ENCODE results near the gene GRK5.
A peak's percentile ranks its signal among the peaks of the same experiment; 100 is the strongest.
"Not testable (repeated sequence)": the region's sequence is repeated elsewhere in the genome, so short reads cannot be mapped to it uniquely, and the experiment has no call there.

GRK5 gene

DNA sequence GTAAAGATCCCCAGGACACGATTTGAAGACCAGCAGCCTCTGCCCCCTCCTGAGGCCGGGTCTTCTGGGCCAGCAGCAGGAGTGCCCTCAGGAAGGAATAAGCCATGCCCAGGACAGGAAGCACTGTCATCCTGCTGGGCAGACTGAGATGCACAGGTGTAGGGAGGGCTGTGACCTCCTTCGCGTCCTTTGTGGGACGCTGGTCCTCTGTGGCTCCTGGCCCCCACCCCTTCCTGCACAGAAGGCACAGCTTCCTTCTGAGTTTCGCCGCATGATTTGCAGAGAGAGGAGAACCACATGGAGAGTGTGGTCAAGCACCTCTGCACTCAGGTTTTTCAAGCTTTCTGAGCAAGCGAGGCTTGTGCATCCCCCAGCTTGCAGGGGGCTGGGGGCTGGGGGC is 222.4 kb downstream of the GRK5 start:
- DNase-seq: no peak

DNA sequence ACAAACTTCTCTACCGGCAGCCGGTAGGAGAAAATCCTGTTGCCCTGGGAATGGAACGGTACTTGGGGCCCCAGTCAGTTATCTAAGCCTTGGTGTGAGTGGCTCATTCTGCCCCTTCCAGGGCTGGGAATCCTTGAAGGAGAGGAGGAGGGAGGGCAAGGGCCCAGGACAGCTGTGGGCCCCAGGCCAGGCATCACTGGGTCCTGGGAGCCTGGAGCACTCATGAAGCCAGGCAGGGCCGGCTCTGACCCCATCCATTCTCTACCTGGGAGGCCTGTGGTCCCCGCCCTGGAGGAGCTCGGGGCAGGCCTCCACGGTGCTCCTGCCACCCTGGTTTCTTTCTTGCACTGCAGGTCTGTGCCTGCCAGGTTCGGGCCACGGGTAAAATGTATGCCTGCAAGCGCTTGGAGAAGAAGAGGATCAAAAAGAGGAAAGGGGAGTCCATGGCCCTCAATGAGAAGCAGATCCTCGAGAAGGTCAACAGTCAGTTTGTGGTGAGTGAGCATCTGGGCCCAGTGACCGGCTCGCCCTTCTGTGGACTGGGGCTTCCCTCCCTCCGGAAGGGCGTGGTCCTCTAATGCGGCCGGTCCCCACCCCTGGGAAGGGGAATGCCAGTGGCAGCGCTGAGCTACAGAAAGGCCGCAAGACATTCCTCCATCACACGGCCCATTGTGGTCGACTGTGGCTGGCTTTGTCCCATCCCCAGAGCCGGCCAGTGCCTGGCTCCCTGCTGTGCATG is 223.8 kb downstream of the GRK5 start:
- no peak for DNase-seq

DNA sequence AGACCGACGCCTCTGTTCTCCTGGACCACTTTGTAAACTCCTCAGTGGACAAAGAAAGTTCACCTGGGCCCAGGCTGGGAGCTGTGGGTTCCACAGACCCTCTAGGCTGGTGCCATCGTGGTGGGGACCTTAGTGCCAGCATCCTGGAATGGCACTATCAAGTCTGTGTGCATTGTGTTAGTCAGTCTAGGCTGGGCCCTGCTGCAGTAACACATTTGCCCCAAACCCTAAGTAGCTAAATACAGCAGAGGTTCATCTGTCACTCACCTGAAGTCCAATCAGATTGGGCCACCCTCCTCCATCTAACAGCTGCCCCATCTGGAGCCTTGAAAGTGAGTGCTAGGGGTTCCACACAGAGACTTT is 224.4 kb downstream of the GRK5 start:
- no peak for DNase-seq

DNA sequence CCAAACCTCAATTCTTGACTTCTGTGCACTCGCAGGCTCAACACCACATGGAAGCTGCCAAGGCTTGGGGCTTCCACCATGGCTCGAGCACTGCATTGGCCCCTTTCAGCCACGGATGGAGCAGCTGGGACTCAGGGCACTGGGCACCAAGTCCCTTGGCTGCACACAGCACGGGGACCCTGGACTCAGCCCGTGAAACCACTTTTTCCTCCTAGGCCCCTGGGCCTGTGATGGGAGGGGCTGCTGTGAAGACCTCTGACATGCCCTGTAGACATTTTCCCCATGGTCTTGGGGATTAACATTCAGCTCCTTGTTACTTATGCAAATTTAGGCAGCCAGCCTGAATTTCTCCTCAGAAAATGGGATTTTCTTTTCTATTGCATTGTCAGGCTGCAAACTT is 227.6 kb downstream of the GRK5 start:
- DNase-seq: not testable (repeated sequence)

DNA sequence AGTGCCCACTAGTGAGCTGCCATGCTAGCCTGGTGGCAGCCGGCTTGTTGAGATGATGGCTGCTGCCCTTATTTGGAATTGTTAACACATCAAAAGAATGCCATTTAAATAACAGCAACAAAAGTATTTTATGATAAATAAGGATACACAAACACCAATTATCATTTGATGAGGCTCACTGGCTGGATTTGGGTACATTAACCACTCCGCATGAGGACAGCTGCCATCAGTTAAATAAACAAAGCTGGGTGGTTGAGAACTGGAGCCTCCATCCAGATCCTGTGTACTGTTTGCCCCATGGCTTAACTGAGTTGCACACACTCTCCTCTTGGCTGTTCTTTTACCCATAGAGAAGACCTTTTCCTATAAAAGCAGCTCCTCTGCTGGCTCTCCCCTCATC is 231.3 kb downstream of the GRK5 start:
- no peak for DNase-seq

DNA sequence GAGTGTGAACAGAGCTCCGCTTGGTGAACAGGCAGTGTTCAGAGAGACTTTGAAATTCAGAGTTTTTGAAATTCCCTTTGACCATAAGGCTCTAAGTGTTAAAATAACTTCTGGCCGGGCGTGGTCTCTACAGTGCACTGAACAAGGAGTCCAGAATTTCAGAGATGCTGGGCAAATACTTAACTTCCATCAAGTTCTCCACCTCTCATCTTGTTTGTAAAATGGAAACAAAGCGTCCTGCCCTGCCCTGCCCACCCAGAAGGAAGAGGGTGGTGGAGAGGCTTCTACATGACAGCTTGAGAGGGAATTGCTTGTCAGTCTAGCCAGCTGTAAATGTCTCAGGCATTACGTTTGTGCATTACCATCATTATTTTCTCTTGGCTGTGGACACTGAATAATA is 232.6 kb downstream of the GRK5 start:
- DNase-seq: no peak

DNA sequence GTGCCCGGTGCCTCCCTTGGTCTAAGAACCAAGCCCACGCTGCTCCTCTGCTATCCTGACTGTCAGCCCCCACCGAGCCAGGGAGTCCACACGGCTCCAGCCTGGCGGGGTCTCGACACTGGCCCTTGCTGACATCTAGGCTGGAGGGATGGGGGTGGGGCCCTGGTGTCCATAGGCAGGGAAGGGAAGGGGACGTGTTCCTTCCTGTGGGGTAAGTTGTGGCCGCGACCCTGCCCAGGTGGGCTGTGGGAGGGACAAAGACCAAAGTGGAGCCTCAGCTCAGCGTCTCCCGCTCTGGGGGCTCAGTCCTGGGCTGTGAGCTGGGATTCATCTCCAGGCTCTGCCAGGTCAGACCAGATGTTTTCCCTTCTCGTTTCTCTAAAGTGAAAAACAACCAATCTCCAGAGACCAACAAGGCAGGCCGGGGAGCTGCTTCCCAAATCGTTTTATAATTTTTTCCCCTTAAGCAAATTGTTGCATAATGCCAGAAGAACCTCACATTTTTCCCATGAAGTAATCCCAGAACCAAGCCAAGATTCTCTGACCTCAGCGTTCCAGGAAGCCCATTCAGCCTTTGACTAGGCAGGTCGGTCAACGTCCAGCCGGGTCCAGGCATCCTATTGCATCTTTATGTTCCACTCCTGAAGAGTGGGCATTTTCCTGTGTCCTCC is 233.9 kb downstream of the GRK5 start:
- no peak for DNase-seq

DNA sequence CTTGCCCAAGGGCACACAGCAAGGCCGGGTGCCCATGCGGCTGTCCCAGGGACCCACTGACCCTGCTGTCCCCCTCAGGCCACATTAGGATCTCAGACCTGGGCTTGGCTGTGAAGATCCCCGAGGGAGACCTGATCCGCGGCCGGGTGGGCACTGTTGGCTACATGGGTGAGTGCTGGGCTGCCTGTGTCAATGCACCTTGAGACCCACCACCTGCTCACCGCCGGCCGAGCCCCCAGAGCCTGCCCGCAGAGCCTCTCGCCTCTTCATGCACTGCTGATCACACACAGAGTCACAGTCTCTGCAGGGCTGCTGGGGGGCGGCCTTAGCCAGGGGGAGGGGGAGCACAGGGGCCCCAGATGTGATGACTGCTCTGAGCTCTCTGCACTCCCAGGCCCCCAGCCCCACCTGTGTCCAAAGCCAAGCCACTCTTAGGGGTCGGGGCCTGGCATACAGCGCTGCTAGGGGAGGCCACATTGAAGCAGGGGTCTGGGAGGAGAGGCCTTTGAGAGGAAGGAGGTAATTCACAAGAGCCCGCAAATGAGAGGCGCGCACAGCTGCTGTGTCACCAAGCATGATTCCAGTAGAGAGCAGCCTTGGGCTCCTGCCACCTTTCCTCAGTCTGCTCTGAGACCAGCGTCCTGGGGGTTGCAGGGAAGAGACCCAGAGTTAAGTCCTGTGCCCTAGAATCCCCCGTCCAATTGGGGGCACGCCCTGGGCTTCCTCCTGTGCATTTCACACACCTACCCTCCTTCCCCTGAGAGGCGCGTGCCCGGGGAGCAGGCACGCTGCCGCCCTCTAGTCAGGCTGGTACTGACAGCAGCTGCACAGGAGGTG is 234.8 kb downstream of the GRK5 start:
- DNase-seq: no peak

DNA sequence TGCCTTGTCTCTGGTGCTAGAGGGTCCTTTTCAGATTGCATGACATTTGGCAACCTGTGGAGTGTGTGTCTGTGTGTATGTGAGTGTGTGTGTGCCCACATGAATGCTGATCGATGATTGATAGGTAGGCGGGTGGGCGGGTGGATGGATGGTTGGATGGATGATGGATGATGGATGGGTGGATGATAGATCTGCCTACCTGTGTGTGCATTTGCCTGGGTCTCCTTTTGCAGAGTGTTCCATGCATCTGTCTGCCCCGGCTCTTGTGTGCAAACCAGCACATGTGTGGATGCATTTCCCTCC is 235.3 kb downstream of the GRK5 start:
- no peak for DNase-seq

DNA sequence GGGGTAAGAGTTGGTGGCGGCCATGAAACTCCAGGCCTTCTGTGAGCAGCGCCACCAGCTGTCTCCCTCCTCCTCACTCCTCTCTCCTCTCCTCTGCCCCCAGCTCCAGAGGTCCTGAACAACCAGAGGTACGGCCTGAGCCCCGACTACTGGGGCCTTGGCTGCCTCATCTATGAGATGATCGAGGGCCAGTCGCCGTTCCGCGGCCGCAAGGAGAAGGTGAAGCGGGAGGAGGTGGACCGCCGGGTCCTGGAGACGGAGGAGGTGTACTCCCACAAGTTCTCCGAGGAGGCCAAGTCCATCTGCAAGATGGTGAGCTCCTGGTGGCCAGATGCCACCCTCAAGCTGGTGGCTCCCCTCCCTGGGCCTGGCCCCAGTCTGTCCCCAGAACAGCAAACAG is 236.1 kb downstream of the GRK5 start:
- DNase-seq: no peak

DNA sequence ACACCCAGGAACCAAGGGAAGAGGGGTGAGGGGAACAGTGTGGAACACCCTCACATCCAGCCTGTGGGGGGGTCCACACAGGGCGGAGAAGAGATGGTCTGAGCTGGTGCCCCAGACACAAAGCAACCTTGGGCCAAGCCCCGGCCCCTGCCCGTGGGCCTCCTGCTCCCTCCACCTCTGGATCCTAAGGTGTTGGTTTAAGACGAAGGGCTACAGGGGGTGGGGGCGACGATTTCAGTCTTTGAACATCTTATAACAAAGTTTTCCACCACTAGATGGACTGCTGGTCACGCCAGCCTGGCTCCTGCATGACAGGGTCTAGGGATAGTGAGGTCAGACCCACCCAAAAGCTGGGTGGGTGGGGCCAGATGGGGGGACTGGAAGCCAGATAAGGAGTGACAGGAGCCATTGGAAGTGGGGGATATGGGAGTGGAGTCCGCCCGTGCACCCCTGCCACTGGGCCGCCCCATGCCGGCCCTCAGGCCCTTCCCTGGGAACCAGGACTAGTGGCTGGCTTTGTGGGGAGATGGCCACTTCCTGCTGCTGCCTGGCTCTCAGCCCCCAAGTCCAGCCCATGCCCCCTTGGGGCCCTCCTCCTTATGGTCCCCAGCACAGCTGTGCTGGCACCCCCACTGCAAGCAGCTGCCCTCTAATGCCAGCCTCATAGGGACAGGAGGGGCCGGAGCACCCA is 236.7 kb downstream of the GRK5 start:
- no peak for DNase-seq

DNA sequence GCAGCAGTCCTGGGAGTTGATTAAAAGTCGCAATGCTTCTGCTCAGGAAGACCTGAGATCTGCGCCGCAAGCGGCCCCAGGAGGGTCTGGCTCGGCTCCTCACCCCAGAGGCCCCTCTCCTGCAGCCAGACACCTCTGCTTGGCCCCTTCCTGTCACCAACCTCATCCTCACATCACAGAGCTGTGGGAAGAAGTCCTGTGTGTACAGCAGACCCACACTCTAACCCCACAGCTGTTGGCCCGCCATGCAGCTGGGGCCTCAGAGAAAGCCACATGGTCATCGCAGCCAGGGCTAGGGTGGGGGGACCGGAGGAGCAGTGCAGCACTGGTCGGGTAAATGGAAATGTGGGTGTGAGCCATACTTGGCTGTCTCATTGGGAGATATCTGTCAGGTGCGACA is 237.5 kb downstream of the GRK5 start:
- no peak for DNase-seq

DNA sequence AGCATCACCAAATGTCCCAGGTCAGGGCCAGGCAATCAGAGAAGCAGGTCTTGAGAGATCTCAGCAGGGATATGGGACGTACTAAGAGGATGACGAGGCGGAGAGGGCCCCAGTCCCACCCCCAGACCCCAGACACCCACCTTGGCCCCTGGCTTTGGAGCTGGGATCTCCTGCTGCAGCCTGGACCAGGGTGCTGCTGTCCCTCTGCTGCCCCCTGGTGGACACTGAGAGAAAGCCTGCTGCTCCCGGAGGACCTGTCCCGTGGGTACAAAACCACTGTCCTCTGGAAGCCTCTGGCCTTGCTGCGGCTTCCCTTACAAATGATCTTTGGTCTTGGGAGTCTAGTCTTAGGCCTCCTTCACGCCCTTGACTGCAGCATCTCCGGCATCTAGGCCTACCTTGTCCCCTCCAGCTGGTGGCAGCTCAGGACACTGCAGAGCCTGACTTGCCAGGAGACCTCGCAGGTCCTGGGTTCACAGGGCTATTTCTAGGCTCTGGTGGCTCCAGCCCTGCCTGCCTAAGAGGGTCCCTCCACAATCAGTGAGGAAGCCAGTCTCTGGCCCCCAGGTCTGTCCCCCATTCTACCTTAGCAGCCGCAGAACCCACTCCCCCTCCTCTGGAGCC is 238.1 kb downstream of the GRK5 start:
- DNase-seq: peak; percentile 34

DNA sequence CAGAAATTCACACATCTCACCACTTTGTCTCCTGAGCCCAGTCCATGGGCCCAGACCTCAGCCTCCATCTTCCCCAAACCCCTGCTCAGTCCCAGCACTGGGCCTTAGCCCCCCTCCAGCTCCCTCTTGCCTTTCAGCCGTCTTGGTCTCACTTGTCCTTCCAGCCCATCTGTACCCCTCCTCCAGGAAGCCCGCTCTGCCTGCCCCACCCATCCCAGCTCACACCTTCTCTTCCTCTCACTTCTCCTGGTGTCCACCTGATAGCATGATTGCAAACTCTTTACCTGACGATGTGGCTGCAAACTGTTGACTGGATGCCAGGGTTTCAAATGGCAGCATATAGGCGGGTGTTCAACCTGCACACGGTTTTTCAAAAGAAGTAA is 238.6 kb downstream of the GRK5 start:
- no peak for DNase-seq

DNA sequence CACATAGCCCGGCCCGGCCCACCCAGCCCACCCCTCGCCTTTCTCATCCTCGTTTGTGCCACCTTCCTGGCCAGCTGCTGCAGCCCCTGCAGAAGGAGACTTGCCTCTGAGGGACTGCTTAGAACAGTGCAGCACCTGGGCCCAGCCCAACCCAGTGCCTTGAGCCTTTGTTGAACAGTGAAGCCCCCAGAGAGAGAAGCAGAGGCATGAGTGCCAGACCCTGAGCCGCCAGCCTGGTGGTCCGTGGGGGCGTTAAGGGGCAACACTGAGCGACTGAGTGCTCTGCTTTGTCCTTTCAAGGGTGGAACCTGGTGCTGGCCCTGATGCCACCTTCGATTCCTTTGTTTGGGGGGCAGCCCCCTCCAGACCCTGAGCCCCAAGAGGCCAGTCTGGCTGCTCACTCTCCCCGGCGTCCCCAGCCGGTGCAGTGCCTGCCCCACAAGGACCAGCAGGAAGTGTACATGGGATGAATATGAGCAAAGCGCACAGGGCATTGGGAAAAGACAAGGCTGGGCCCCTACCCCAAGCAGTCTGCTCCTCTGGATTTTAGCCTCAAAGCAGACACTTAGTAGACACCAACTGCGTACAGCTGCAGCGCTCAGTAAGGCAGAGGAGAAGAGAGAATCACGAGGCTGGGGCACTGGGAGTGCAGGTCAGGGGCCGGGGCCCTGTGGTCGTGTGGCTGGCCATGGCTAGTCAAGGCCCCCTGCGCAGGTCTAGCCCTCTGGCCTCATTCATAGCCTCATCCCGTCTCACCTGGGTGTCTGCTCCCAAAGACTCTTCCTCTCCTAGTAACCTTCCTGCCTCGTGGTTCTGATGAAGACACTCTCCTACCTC is 239.3 kb downstream of the GRK5 start:
- no peak for DNase-seq

DNA sequence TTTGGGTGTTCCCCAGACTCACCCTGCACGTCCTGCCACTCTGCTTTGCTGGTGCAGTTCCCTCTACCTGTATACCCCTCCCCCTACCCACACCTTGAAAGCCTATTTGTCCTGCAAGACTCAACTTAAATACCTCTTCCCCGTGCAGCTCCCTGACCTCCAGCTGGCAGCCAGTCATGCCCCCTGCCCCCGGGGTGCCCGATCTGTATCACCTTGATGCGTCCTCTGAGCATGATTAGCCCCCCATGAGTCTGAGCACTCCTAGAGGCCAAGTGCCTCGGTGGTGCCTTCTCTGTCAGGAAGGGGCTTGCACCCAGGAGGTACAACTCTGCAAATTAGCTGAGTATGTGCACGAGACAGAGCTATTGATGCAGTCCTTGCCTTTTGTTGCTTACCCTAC is 240.1 kb downstream of the GRK5 start:
- DNase-seq: no peak

DNA sequence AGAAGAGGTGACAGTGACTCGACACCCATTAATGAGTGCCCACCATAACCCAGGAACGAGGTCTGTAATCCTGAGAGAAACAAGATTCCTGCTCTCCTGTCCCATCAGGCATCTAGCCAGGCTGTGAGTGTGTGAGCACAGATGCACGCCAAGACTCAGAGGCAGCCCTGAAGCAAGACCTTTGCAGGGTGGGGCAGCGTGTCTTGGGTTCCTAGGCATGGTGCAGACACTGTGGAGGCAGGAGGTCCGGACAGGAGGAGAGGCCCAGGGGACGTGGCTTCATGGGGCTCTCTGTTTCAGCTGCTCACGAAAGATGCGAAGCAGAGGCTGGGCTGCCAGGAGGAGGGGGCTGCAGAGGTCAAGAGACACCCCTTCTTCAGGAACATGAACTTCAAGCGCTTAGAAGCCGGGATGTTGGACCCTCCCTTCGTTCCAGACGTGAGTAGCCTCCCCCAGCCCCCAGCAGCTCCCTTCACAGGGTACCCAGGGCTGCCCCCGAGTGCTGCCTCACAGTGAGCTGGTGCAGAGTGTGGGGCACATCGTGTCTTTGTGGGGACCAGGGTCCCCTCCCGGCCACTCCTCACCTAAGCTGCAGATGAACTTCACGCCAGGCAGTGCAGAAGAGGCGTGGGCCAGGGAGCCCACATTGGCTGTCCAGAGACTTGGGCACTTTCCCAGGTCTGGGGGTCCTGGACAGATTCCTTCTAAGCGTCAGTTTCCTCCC is 240.6 kb downstream of the GRK5 start:
- no peak for DNase-seq

DNA sequence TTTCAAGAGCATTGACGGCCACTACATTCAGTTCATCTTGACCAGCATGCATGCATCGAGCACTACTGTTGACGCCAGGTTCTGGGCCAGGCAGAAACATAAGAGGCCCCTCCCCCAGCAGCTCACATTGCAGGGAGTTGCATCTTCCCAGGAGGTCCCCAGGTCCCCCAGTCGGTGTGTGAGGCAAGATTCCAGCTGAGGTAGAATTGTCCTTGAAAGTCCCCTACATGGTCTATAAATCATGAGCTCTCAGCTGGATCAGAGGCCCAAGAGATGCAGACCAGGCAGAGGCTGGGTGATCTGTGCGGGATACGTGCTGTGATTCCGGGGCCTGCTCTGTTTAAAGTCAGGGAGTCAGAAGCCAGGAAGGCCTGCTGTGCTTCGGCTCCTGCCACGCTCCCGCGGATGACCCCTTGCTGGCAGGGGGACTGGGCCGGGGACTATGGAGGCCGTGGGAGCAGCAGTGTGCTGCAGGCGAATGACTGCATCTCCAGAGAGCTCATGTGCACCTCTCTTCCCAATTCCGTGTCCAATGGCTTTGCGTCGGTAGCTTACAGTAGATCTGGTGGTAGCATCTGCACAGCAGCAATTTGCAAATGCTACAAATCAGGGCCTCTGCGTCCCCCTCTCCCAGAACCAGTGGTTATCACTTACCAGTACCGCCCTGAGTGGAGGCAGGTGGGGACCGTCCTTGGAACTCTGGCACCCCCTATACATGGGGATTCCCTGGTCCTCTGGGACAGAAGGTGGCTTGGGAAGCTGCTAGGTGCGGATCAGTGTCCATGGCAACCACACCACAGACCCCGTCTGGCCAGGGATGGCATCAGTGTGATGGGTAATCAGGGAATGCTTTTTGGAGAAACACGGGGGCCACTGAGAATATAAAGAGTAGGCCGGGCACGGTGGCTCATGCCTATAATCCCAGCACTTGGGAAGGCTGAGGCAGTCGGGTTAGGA is 241.5 kb downstream of the GRK5 start:
- no peak for DNase-seq

DNA sequence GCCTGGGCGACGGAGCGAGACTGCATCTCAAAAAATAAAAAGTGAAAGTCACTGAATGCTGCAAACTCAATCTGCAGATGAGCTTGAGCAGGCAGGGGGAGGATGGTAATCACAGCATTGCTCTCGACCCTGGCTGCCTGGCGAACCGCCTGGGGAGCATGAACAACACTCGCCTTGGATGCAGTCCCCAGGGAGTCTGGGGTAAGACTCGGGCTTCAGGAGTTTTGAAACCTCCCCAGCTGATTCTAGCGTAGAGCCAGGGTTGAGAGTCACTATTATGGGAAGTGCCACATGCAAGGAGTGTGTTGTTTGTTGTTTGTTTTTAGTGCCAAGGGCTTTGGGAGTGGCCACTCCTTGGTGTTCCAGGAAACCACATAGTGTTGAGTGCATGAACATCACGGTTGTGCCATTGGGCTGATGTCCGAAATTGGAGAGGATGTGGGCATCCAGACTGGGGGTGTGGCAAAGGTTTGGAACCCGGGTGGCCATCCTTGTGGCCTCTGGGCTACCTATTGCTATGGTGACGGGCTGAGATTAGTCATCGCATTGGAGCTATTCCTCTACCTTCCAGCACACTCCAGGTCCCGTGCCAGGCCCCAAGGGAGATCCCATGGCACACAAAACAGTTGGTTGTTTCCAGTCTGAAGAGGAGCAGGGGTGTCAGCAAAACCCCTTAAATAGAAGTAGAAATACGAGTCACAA is 242.5 kb downstream of the GRK5 start:
- DNase-seq: peak; percentile 8
